MV-4-11 (cell line): ENCODE measurements around the gene NISCH.

Source experiments
- DNase-seq: peaks from one replicate; lab custom pipeline; 2025; lab: John Stamatoyannopoulos, UW

Gene NISCH

DNA sequence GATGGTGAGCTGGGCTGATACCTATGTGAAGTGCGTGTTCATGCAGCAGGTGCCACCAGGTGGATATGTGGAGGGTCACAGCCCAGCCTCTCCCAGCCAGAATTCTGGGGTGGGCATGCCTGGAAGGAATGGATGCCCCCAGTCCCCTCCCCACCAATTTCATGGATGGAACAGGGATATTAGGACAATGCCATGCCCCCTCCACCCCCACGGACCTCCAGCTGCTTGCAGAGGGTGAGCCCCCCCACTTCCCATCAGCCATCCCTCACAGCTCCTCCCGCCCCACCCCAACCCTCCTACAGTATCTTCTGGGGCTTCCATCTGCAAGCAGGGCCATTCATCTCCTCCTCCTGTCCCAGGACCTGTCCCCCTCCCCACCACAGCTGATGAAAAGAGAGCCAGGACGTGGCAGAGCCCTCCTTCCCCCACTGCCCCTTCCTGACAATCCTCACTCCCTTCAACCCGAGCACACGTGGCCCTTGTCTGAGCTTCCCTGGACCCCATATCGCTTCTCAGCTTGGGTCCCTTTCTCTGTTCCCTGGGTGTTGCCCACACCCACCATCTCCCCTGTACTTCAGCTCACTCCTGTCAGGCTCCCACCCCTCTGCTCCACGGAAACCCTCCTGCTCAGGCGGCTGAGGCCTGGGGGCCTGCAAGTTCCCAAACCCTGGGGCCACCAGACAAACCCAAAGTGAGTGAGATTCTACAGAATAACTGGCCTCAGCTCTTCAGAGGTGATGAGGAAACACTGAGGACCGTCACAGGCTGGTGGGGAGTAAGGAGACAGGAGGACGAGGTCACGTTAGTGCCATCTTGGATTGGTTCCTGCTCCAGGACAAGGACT lies 7.7 kb upstream of the NISCH start:
- DNase-seq: no peak

DNA sequence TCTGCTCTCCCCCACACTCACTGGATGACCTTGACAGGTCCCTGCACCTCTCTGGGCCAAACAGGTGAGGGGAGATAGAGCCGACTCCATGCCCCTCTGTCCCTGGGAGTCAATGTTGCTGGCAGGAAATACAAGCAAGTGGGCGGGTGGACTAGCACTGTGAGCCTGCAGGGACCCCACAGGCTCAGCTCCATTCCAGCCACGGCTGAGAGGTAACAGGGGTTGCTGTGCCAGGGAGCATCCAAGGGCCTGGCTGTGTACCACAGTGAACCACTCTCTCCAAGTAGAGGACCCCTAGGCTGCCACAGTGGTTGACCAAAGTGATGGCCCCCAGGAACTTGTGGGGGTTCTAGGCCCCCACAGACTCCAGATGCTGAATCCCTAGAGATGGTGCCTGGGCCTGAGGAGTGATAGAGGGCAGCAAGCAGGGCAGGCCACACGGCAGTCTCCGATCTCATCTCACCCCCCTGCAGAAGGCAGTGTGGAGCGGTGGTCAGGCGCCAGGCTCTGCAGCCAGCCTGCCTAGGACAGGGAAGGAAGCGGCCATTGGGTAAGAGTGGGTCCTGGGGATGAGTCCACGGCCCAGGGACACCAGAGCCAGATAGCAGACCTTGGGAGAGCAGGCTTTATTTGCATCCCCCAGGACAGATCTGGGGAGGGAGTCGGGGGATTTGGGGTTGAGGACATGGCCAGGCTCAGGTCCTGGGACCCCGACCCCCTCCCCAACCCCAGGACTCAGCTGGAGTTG lies 4.7 kb upstream of the NISCH start:
- DNase-seq: no peak

DNA sequence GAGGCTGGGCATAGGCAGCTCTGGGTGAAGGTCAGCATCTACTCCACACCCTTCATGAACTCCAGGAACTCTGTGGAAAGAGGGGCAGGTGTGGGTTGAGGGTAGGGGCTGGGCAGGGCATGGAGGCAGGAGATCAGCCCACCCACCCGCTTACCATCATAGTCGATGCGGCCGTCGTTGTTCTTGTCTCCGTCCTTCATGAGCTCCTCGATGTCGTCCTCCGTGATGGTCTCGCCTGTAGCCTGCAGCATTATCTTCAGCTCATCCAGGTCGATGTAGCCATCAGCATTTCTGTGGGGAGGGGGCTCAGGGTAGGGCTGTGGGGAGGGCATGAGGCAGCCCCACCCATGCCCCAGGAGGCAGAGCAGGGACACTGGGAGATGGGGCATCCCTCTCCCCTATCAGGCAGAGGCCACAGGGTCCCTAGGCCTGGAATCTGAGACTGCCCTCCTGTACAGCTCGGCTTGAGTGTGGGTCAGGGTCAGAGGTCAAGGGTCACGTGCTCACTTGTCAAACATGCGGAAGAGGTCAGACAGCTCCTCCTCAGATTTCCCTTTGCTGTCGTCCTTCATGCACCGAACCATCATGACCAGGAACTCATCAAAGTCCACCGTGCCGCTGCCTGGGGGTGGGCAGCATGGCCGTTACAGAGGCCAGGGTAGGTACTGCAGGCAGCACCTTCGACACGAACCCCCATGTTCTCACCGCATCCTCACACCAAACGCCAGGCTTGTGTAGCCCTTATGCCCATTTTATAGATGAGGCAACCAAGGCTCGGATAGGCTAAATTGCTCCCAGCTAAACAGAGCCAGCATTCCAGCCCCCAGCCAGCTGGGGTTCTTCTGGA lies 3.9 kb upstream of the NISCH start:
- no peak for DNase-seq

DNA sequence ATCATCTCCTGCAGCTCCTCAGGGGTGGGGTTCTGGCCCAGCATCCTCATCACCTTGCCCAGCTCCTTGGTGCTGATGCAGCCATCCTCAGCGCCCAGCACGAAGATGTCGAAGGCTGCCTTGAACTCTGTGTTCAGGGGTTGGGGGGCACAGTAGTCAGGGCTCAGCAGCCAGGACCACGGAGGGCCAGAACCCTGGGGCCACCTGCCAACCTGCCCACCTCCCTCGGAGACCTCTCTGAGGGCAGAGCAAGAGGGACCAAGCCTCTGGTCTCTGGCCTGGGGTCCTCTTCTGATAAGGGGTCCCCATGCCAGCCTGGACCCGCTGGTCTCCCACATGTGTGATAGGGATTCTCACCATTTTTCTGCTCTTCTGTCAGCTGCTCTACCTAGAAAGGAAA lies 3.3 kb upstream of the NISCH start:
- DNase-seq: no peak

DNA sequence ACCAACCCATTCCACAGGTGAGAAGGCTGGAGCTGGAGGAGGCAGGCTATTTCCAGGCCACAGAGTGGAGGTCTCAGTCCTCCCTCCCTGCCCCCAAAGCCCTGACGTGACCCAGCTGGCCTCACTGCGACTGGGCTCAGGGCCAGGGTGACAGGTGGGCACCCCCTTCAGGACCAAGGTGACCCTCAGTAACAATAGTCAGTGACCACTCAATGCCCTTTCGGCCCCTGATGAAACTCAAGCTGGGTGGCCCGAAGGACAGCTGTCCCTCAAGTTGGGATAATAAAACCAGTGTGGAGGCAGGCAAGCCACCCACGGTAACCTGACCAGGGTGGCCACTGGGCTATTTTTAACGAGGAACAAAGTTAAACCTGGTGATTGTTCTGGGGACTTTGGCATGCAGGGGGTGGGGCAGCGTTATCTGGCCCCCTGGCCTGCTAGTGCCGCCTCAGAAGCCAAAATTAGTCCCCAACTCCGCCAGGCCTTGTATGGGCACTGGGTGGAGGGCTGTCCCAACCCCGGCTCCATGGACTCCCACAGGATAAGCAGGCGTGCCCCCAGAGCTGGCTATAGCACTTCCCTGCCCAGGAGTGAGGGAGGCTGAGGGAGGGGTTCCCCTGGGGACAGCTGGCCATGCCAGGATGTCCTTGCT lies 2.7 kb upstream of the NISCH start:
- no peak for DNase-seq

DNA sequence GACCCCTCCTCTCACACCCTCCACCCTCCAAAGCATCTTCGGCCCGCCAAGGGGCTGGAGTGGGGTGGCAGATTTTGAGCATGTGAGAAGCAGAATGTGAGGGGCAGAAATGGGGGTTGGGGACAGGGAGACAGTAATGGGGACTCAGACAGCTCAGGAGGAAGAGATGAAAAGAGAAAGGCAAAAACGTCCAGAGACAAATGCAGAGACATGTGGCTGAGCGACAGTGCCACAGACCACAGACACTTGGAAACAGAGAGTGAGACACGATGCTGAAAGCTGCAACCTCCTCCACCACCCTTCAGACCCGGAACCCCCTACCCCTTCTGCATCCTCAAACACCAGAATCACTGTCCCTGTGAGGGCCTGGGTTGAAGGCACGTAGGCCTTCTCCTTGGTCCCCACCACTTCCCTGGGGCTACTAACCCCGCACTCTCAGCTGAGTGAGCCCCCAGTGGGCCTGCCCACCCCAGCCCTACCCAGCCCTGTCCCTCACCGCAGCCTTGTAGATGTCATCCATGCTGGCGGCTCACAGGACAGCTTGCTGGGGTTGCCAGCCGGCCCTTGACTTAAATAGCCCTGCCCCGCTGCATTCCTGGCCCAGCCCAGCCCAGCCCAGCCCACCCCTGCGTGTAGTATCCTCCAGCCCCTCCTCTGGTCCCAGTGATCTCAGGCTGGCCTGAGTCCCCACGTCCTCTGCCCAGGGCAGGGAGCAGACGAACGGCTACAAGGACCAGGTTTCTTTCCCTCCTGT lies 1.7 kb upstream of the NISCH start, which contains the start of gene TNNC1:
TNNC1 (minus strand) TSS at position 546 of the 754 bp plus-strand sequence; CDS start at position 520, 26 bp downstream.
- DNase-seq: no peak

DNA sequence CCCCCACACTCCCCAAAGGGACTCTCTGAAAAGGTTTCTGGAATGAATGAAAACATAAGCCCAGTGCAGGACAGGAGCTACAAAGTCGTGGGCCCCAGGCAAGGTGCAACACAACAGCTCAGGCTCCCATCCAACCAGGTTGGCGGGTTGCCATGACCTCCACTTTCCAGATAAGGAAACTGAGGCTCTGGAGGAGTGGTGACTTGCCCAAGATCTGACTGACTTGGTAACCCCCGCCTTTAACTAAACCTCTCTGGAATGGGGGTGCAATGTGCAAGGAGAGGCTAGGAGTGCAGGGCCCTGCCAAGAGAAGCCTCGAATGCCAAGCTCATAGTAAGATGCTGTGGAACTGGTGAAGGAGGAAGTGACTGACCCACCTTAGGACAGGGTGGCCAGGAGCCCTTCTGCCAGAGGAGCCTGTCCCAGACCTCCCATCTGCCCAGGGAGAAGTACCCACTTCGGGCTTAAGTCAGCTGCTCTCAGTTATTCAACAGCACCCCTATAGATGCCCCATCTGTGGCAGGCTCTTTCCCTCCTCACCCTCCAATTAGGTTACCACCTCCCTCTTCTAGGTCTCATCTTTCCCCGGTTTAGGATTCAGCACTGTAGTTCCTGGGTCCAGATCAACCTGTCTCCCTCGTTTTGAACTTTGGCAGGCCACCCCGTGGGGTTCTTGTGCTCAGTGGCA lies 1.0 kb upstream of the NISCH start:
- DNase-seq: no peak

DNA sequence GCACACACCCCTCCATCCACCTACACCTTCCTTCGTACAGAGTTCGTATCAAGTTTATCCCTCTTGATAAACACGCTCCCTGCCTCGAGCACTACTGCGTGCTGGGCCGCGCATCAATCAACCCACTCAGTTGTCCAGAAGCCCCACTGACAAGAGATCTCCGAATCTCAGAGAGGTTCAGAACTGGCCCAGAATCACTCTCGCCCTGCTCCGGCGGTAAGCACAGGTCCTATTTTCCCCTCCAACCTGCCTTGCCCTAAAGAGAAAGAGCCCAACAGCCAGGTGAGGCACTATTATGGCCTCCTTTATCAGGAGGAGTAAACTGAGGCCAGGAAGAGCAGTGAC lies 494 bp upstream of the NISCH start:
- DNase-seq: no peak

DNA sequence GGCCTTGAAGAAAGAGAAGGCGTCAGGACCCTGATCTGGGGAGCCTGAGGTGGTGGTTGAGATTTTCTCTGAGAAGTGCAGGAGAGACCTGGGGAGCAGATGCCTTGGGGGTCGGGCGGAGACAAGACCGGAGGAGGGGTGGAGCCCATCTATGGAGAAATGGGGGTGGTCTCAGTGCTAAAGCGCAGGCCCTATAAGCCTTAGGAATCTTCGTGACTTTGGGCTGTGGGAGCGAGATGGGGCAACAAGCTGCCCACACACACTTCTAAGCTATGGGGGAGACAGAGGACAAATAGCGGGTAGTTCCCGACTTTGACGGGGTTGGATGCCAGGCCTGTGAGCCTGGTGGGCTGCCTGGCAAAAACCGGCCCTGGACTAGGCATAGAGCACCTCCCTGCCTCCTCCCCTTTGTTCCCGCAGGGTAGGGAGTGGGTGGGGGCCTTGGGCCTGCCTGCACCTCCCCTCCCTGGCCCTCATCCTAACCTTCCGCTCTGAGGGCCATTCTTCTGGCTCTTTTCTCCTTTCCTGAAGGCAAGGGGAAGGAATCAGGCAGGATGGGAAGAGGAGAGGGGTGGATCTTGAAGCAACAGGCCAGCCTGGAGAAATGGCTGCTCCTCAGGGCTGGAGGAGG lies 880 bp downstream of the NISCH start:
- no peak for DNase-seq

DNA sequence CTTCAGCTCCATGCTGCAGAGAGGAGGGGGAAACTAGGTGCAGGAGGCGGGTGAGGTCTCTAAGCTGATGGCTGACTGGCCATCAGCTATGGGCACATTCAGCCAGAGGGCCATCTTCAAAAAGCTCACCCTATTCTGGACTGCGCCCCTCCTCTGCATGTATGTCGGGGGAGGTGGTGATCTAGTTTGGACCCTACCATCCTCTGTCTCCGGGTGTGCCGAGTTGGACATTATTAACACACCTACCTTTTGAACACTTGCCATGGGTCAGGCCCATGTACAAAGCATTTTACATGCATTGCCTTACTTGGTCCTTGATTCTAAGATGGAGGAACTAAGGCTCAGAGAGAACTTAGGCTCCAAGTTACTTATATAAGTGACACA lies 1.4 kb downstream of the NISCH start:
- no peak for DNase-seq

DNA sequence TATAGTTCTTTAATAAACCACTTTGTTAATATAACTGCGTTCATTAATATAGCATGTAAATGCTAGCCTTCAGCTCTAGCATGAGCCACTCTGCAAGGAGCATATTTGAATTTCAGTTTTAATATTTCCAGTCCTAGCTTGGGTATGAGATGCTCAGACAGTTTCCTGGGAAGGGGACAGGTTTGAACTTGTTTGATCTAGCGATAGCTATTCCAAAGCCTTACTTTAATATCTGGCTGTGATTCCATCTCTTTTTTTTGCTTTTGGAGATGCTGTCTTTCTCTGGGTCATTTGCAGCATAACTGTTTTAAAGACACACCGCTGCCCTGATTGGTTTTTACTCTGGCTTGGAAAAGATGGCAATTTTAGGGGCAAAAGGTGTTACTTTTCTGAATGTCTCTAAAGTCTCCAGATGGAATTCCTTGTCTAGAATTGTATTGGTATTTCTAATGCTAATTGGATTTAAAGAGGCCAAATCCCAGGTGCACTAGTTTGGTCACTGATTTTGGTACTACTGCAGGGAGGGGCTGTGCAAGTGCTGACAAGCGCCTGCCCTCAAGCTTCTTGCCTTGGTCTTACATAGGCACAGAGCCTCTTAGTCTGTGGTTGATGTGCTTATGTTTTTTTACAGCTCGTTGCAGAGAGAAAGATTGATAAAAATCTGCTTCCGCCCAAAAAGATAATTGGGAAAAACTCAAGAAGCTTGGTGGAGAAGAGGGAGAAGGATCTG lies 2.8 kb downstream of the NISCH start:
- DNase-seq: no peak

DNA sequence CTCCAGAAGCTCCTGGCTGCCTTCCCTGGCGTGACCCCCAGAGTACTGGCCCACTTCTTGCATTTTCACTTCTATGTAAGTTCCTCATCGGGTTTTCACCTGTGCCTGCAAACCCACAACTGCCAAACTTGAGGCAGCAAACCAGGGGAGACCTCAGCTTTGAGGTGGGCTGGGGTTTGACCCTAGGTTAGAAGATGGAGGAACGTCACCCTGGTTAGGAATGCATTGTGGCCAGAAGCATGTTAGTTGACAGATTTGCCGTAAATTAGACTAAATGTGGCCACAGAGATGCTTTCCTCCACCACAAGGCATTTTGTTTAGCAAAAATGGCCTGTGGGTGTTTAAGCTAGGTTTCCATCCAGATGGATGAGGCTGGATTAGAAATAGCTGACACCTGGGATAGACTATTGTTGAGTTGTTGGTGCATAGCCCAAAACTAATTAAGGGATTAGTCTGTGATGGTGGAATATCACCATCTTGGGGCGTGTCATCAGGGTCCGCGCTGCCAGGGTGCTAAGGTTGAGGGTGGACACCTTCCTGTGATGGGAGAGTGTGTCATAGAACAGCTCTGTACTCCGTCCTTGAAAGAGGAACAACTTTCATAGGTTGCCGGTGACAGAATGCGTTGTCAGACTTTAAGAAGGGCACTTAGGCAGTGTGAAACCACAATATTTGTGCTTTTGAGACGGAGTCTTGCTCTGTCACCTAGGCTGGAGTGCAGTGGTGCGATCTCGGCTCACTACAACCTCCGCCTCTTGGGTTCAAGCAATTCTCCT lies 3.6 kb downstream of the NISCH start:
- DNase-seq: peak; percentile 35

DNA sequence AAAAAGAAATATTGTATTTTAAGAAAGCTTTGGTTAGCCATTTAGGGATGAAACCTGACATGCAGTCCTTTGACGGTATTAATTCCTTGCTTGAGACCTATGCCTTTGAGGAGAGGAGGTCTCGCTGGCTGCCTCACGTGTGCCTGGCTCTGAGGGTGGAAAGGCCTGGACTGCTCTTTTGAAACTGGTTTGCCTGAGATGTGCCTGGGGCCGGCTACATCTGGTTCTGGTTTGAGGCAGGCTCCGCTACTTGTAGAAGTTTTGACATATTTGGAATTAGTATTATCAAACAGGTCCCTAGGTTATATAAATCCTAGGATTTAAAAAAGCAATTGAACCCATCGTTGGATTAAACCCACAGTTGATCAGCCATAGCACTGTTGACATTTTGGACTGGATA lies 6.5 kb downstream of the NISCH start:
- DNase-seq: no peak

DNA sequence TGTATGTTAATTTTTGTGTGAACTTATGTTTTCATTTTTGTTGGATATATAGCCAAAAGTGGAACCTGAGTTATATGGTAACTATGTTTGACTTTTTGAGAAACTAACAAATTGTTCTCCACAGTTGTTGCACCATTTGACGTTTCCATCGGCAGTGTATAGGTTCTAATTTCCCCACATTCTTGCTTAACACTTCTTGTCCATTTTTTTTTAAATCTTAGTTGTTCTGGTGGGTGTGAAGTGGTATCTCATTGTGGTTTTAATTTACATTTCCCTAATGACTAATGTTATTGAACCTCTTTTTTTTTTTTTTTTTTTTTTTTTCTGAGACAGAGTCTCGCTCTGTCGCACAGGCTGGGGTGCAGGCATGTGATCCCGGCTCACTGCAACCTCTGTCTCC lies 8.0 kb downstream of the NISCH start:
- DNase-seq: peak; percentile 28

DNA sequence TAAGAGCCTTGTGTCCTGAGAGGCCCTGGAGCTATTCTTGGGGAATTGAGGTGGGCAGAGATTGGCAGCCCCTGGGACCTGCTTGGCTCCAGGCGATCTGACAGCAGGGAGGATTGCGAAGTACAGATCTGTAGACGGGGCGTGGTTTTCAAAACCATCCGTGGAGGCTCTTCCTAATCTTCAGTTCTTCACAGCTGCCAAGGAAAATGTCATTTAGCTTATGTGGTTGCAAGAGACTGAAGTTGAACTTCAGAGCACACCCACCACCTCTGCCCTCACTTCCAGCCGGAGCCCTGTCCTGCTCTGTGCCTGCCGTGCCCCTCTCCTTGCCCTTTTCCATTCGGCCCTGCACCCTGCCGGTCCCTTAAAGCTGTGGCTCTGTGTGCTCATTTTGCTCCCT lies 12.9 kb downstream of the NISCH start:
- DNase-seq: peak; percentile 86

DNA sequence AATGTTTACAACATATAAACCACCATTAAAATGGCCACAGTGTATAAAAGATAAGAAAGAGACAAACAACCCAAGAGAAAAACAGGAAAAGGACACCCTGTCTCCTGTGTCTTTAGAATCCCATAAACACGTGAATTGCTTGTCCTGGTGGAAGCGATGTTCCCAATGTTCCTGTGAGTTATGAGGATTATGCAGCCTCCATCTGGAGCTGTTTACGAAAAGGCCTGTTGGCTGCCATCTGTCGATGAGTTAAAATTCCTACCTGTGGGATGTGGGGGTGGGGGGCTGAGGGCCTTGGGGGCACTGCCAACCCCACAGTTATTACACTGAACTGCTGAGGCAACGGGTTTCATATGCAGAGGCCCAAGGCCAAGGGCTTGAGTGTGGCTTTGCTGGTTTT lies 13.6 kb downstream of the NISCH start:
- DNase-seq: no peak

DNA sequence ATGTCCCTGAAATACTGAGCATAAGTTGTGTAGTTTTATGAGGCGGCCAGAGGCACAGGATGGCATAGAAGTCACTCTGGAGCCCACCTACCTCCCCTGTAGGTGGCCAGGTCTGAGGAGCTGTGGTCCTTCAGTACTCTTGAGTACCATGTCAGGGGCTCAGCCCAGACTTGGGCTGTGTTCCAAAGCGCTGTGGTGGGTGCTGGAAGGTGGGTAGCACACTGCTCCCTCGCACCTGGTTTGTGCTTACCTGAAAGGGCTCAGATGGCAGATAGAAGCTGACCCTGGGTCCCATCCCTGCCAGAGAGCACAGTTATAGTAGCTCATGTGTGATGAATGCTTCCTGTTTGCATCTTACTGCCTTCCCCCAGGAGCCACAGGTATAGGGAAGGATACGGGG lies 15.5 kb downstream of the NISCH start:
- no peak for DNase-seq

DNA sequence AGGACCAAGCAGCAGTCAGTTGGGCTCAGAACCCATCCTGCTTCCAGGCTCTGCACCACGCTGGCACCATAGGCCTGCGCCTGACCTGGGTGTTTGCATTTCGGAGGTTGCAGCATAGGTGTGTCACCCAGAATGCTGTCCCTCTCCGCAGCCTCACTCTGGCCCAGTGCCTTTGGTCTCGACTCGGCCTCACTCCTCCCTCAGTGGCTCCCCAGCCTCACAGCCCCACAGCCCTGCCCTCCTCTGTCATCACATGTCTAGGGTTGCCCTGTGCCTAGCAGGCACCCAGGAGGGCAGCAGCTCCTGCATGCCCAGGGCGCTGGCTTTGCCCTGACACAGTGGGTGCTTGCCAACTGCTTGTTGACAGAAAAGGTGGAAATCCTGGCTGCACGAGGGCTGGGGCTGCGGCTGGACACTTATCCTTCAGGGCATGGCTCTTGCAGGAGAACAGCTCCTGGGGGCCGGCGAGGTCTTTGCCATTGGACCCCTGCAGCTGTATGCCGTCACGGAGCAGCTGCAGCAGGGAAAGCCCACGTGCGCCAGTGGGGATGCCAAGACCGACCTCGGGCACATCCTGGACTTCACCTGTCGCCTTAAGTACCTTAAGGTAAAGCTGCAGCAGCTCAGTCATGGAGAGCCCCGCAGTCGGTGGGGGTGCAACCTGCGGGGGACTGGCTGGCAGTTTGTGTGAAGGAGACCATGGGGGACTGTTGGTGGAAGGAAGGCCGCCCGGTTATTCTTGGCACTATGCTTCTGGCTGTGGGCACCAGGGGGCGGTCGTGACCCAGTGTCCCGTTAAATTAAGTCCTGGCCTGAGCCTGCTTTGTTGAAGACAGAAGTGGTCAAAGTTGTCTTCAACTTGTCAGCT lies 16.2 kb downstream of the NISCH start:
- peak; percentile 77 for DNase-seq
